SKM-1 (cell line): ENCODE data around the gene GDF10.
A peak's percentile ranks its signal among the peaks of the same experiment; 100 is the strongest.

Experiments
- DNase-seq: peaks from one replicate; lab custom pipeline; 2025; ENCODE audit not compliant: unreplicated experiment; lab: John Stamatoyannopoulos, UW

Gene GDF10

GRCh38 chr10:47332371-47332770 lies 32.4 kb downstream of the GDF10 start:
- no peak for DNase-seq

DNA sequence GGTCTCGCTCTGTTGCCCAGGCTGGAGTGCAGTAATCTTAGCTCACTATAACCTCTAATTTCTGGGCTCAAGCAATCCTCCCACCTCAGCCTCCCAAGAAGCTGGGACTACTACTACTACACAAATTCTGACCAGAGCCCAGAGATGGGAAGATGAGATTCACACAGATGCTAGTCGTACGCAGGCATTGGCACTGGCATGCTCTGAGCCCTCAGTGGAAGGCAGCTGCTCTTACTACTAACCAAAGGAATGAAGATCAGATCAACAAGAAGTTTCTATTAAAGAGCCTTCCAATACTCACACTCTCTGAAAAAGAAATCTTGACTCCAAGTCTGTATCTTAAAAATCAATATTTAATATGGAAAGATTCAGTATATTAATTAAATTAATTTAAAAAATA lies 32.9 kb downstream of the GDF10 start:
- DNase-seq, result no peak

GRCh38 chr10:47333532-47333931 lies 33.5 kb downstream of the GDF10 start:
- no peak for DNase-seq

- no peak for DNase-seq
These were observed 34.7 kb downstream of the GDF10 start for GRCh38 chr10:47334466-47335295.

GRCh38 chr10:47335906-47336305 lies 35.9 kb downstream of the GDF10 start:
- no peak for DNase-seq

DNA sequence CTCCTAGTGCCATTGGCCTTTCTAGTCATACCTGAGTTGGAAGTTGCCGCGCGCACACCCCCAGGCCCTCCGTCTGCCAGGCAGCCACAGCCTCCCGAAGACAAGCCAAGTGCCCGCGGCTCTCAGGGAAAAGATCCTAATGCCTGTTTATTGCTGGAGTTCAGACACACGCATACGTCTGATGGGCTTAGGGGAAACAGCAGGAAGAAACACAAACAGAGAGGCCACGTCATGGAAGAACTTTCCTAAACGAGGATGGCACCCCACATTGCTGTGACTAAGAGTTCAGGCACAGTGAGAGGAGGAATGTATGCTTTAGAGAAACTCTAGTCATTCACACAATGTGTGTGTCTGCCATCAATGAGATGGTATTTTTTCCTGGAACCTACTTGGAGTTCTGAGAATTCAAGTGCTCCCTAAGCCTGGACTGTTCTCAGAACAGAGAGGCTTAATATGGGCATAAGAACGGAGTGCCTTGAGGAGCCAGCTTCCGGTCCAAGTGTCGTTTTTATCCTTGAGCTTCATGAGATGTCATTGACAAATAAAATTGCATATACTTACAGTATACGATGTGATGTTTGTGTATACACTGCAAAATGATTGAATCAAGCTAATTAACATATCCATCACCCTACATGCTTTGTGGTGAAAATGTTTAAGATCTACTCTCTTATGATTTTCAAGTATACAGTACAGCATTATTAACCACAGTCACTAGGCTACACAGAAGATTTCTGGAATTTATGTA lies 36.6 kb downstream of the GDF10 start:
- no peak for DNase-seq

GRCh38 chr10:47337310-47337709 lies 37.3 kb downstream of the GDF10 start:
- no peak for DNase-seq

DNA sequence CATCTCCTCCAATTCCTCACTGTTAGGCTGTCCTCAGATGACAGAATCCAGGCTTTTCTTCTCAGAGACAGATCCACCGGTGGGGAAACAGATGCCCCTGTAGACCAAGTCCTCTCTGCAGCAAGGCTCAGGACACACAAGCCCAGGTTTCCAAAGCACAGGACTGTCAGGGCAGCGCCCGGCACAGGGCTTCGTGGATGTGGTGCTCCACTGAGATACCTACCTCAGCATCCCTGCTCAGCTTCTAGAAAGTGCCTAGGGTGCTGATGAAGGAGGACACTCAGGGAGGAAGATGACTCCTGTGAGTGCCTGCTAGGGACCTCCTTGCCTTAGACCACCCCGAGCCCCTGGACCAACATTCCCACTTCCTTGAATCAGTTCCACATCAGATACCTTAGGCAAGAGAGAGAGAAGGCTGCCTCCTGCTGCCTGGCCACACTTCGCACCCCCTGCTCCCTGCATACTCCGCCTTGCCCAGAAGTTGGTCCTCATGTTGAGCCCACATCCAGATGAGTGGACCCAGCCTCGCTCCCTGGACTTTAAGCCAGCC lies 39.3 kb downstream of the GDF10 start:
- DNase-seq, result no peak

DNA sequence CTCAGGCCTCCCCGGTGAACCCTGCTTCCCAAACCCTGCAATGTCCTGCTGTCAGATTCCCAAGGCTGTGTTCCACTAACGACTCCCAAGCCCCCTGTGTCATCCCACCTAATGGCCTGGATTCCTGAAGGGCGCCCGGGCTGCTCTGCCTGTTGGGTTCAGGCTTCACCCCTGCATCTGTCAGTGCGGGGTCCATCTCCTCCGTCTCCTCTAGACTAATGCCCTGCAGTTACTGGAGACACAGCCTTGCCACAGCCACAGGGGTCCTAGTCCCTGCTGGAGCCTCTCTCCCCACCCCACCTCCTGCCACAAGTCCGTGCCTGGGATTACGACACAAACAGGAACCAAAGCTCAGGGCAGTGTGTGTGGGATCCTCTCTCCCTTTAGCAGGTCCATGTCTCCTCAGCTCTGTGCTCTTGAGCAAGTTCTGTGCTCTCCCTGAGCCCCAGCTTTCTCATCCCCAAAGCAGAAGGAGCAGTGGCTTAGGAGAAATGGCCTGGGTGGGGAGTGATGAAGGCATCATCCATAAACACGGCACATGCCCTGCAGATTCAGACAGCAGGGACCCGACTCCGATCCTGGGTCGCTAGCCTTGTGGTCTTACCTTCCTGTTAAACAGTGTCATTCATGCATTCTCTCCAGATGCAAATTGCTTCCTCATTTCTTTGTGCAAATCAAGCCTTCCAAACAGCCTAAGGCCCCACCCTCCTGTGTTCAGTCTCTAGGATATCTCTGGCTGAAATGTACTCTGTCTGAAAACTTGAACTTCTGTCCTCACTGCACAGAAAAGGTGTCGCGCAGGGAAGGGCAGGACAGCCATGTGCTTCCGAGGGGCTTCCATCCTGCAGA lies 40.0 kb downstream of the GDF10 start:
- peak; percentile 46 for DNase-seq

DNA sequence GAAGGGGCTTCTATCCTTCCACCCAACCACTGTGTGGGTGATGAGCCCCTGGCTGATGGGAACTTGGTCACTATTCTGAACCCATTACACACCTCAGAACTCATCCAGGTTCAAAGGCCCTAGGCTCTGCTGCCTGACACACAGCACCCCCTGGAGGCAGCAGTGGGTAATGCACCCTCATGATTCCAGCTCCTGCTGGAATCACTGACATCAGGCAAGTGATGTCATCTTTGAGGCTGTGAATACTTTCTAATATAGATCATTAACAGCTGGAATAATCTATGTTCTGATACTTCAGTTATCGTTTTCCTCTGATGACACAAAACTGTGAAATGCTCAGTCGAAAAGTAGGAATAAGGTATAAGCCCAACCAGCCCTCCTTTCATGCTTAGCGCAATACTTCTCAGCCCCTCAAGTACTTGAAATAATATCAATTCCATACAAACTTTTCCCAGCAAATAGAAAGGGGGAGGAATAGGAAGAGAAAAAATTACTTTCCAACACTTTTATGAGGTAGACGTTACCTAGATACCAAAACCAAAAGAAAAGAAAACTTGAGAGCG lies 40.7 kb downstream of the GDF10 start:
- DNase-seq, result peak; percentile 46

DNA sequence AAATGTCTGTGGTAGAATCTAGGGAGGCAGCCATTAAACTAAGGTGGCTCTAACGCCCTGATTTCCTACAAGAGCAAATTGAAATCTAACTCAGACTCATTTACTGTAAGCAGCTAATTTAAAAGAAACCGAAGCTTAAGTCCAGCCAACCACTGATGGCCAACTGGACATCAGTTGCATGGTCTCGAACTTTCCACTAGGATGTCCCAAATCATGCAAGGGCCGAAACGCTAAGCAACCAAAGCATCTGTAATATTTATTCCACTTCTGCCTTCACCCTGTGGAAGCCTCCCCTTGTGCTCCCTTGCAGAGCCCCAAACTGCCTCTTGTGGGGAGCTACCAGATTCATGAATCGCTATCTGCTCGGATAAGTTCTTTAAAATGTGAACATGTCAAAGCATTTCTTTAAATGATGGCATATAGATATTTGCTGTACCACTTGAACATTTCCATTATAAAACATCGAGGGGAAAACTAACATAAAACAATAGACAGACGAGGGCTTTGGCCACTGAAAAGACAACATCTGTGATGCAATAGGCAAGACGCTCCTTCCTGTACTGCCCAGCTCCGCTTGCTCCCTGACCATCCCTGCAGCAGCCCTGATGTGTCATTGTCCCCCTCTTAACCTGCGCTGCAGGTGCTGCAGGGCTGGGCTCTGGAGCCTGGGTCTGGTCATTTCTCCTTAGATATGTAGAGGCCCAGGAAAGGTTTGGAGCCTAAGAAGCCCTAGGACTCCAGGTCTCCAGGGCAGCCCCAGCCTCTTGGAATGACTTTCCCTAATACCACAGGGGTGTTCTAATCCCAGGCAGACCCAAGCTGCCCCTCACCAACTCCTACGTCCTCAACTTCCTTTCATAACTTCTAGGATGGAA lies 45.2 kb downstream of the GDF10 start:
- DNase-seq, result no peak

GRCh38 chr10:47346581-47347302 lies 46.7 kb downstream of the GDF10 start:
- no peak for DNase-seq

- DNase-seq, result no peak
These were observed 47.3 kb downstream of the GDF10 start for GRCh38 chr10:47347303-47347675.

GRCh38 chr10:47348138-47348651 lies 48.2 kb downstream of the GDF10 start, which contains the start of gene RBP3:
Gene RBP3, plus strand, starts transcription at chr10:47348363. Its CDS starts 122 bp downstream, at chr10:47348485.
- DNase-seq, result no peak

DNA sequence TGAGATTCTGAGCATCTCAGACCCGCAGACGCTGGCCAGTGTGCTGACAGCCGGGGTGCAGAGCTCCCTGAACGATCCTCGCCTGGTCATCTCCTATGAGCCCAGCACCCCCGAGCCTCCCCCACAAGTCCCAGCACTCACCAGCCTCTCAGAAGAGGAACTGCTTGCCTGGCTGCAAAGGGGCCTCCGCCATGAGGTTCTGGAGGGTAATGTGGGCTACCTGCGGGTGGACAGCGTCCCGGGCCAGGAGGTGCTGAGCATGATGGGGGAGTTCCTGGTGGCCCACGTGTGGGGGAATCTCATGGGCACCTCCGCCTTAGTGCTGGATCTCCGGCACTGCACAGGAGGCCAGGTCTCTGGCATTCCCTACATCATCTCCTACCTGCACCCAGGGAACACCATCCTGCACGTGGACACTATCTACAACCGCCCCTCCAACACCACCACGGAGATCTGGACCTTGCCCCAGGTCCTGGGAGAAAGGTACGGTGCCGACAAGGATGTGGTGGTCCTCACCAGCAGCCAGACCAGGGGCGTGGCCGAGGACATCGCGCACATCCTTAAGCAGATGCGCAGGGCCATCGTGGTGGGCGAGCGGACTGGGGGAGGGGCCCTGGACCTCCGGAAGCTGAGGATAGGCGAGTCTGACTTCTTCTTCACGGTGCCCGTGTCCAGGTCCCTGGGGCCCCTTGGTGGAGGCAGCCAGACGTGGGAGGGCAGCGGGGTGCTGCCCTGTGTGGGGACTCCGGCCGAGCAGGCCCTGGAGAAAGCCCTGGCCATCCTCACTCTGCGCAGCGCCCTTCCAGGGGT lies 48.9 kb downstream of the GDF10 start:
- DNase-seq, result no peak

DNA sequence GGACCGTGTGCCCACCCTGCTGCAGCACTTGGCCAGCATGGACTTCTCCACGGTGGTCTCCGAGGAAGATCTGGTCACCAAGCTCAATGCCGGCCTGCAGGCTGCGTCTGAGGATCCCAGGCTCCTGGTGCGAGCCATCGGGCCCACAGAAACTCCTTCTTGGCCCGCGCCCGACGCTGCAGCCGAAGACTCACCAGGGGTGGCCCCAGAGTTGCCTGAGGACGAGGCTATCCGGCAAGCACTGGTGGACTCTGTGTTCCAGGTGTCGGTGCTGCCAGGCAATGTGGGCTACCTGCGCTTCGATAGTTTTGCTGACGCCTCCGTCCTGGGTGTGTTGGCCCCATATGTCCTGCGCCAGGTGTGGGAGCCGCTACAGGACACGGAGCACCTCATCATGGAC lies 49.5 kb downstream of the GDF10 start:
- no peak for DNase-seq

DNA sequence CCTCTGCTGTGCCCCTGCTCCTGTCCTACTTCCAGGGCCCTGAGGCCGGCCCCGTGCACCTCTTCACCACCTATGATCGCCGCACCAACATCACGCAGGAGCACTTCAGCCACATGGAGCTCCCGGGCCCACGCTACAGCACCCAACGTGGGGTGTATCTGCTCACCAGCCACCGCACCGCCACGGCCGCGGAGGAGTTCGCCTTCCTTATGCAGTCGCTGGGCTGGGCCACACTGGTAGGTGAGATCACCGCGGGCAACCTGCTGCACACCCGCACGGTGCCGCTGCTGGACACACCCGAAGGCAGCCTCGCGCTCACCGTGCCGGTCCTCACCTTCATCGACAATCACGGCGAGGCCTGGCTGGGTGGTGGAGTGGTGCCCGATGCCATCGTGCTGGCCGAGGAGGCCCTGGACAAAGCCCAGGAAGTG lies 50.0 kb downstream of the GDF10 start:
- no peak for DNase-seq
